ENCODE data around the gene LARGE1.

GRCh38 chr22:33465554-33465953 is 454.7 kb downstream of the LARGE1 start:
- TF ChIP-seq CTCF (IDR thresholded peaks at IDR 0.05) (no peak), POLR2A (IDR thresholded peaks at IDR 0.05) (no peak)

Data from uterus (tissue), 2 donors.